ENCODE measurements around the gene PET100.
A peak's percentile ranks its signal among the peaks of the same experiment; 100 is the strongest.

The PET100 gene

DNA sequence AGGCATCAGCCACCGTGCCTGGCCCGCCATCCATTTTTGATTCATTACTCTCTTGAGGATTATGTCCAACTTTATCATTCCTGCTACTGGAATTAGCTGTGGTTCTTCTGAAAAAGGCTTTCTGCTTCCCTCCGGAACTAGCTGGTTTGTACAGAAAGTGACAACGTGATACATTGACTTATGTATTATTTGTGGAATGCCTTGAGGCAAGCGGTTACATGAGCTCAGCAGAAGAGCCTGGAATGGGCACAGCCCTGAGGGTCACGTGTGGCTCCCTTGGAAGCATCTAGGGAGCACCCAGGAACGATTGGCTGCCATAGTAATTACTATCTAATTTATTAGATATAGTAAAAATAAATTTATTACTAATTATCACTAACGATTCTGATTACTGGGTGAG, 24.8 kb downstream of the PET100 start:
- DNase-seq, result no peak

DNA sequence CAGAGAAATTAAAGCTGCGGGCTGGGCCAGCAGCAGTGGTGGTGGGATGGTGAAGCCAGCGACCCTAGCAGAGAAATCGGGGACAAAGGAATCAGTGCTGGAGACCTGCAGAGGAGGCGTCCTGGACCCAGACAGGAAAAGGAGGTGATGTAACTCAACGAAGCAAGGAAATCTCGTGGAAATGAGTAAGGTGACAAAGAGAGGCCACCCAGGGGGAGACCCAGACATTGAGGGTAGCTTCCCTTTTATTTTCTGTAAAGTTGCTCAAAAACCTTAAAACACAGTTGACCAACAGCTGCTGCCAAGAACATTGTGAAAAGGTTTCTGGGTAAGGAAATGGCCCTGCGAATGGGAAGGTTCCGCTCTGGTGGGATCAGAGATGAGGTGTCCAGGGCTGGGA, 26.0 kb downstream of the PET100 start:
- peak; percentile 21 to 44 for DNase-seq

DNA sequence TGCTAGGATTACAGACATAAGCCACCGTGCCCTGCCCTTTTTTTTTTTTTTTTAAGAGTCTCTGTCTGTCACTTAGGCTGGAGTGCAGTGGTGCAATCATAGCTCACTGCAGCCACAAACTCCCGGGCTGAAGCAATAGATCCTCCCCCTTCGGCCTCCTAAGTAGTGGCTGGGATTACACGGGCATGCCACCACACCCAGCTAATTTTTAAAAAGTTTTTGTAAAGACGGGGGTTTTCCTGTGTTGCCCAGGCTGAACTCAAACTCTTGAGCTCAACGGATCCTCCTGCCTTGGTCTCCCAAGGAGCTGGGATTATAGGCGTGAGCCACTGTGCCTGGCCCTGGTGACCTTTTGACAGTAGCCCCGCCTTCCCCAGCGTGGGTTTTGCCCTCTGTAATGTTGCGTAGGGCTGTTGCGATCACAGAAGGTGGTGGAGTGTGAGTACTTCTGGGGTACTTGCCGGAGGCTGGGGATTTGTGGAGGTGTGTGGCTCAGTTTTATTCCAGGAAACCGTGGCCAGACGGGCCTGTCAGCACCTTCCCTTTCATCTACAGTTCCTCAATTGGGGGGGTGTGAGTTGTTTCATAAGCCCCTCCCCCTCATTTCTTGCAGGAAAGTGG, 27.6 kb downstream of the PET100 start:
- peak; percentile 68 to 75 for DNase-seq

DNA sequence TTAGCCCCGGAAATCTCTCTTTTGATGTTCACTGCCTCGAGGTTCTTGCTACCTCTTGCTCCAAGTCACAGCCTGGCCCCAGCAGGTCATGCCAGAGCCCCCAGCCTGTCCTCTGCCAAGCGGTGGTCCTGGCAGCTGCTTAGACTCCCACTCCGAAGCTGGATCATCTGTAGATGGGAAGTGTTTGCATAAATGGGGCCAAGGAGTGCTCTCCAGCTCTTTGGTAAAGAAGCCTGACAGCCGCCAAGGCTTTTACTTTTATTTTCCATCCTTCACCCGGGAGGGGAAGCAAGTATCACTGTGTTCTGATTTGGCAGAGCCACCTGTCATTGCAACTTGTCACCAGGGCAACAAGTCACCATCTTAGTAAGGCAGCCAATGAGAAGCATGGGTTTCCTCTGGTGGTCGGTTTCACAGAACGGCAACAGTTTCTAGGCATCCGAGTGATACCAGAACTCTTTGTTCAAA, 28.7 kb downstream of the PET100 start:
- no peak for DNase-seq

DNA sequence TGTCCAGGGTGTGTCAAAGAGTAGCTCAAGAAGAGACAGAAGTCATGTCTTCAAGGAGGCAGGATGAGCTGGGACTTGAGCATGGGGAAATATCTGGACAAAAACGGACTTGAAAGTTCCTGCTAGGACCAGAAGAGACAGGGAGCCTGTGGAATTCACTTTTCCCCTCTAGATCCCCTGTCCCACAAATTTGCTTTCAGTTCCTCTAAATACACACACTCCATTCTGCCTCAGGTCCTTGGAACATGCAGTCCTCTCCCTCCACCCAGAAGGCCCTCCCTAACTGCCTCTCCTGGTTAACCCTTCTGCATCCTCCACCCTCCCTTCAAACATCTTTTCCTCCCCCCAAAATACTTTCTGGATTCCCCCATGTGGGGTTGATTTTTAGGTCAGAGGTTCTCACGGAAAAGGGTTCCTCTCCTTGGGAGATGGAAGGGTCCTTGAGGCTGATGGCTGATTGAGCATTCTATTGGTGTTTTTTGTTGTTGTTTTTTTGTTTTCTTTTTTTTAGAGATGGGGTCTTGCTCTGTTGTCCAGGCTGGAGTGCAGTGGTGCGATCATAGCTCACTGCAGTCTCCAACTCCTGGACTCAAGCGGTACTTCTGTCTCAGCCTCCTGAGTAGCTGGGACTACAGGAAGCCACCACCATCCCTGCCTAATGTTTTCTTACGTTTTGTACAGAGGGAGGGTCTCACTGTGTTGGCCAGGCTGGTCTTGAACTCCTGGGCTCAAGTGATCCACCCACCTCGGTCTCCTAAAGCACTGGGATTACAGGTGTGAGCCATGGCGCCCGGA, 32.3 kb downstream of the PET100 start:
- no peak for DNase-seq

DNA sequence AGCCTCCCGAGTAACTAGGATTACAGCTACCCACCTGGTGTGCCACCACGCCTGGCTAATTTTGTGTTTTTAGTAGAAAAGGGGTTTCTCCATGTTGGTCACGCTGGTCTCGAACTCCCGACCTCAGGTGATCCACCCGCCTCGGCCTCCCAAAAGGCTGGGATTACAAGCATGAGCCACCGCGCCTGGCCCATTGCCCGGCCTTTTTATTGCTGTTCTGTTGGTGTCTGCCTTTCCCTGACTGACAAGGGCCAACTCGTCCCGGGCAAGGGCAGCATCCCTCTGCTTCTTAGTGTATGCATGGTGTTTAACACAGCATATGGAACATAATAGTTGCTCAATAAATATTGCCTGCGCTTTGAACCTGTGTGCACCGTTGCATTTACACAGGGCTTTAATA, 33.1 kb downstream of the PET100 start:
- no peak for DNase-seq

DNA sequence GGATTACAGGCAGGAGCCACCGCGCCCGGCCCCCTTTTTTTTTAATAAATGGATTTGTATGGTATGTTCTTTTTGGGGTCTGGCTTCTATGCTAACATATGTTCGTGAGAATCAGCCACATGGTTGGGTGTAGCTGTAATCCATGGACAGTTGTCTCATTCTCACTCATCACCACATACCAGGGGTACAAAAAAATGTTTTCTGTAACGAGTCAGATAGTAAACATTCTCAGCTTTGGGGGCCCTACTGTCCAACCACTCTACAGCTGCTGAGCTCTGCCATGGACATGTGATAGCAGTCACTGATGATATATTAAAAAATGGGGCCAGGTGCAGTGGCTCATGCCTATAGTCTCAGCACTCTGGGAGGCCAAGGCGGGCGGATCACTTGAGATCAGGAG, 34.1 kb downstream of the PET100 start:
- no peak for DNase-seq

DNA sequence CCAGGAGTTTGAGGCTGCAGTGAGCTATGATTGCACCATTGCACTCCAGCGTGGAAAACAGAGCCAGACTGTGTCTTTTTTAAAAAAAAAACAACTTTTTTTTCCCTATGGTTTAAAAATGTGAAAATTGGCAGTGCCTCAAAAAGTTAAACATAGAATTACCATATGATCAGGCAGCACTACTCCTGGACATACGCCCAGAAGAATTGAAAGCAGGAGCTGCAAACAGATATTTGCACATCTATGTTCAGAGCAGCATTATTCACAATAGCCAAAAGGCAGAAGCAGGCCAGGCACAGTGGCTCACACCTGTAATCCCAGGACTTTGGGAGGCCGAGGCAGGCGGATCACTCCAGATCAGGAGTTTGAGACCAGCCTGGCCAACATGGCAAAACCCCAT, 35.5 kb downstream of the PET100 start:
- DNase-seq, result no peak

DNA sequence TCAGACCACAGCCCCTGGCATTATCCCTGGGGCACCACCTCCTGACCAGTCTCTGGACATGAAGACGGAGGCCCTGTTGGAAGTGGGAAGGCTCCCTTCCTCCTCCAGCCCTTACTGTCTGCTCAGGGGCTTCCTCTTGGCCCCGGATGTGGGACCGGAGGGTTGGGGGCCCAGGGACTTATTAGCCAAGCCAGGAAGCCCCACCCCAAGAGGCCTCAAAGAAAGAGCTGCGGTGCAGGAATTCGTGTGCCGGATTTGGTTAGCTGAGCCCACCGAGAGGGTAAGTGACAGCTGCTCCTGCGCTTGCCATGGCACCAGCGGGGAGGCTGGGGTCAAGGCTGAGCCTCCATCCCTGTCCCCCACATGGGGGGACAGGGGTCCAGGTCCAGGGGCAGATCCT, 39.2 kb downstream of the PET100 start, which contains the start of gene RETN:
TSS of gene RETN (plus strand) at position 208 of the 400 bp plus-strand sequence. CDS start 278 bp downstream, outside the sequence.
- DNase-seq, result peak; percentile 48 to 70

DNA sequence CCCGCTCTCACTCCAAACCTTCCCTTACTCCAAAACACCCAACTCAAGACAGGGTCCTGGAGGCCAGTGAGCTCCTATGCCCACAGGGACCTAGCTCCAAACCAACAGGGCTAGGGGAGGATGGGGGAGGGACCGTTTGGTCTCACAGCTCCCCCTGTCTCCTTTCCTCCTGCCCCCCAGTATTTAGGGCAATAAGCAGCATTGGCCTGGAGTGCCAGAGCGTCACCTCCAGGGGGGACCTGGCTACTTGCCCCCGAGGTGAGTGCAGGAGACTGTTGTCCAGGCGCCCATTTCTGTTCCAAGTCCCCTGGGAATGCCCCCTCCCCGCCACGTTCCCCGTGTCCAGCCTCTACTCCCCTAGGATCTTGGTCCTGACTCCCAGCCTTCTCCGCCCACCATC, 40.0 kb downstream of the PET100 start:
- no peak for DNase-seq

DNA sequence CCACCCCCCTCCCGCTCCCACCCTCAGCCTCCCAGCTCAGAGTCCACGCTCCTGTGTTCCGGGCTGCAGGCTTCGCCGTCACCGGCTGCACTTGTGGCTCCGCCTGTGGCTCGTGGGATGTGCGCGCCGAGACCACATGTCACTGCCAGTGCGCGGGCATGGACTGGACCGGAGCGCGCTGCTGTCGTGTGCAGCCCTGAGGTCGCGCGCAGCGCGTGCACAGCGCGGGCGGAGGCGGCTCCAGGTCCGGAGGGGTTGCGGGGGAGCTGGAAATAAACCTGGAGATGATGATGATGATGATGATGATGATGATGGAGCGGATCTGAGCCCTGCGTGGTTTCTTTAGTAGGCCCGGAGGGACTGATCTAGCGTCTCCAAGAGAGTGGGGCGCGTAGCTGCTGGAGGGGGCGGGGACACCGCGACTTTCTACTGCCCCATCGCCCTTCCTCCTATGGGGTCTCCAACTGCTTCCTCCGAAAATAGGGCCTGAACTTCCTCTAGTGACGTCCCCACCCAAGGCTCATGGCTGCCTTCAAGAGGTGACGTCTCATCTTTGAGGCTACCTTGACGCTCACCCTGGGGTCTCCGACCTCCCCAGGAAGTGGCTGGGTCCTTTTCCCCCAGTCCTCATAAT, 40.7 kb downstream of the PET100 start:
- no peak for DNase-seq

DNA sequence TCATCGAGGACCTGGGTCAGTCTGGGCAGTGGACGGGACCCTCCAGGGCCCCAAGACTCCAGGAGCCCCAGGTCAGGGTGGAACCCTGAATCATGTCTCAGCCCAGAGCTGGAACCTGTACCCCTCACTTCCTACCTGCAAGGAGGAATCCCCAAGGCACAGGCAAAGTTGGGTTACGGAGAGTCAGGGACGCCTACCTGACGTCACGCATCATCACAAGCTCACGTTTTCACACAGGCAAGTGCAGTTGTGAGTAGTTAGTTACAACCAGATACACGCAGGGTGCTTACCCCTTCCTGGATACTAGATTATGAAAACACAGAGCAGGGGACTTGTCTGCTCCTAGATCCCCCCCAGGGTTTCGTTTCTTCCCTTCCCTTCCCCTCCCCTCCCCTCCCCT, 41.2 kb downstream of the PET100 start:
- DNase-seq, result no peak

DNA sequence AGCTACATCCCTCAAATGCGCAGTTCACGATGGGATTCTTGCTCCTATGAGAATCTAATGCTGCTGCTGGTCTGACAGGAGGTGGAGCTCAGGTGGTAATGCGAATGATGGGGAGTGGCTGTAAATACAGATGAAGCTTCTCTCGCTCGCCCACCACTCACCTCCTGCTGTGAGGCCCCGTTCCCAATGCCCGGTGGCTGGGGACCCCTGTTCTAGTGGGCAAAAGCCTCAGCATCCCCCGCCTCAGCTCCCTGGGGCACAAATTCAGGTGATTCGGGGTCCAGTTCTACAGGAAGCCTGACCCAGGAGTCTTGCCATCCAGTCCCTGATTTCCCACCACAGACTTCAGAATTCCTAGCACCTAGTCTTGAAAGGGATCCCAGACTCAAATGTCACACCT, 42.9 kb downstream of the PET100 start:
- DNase-seq, result no peak

DNA sequence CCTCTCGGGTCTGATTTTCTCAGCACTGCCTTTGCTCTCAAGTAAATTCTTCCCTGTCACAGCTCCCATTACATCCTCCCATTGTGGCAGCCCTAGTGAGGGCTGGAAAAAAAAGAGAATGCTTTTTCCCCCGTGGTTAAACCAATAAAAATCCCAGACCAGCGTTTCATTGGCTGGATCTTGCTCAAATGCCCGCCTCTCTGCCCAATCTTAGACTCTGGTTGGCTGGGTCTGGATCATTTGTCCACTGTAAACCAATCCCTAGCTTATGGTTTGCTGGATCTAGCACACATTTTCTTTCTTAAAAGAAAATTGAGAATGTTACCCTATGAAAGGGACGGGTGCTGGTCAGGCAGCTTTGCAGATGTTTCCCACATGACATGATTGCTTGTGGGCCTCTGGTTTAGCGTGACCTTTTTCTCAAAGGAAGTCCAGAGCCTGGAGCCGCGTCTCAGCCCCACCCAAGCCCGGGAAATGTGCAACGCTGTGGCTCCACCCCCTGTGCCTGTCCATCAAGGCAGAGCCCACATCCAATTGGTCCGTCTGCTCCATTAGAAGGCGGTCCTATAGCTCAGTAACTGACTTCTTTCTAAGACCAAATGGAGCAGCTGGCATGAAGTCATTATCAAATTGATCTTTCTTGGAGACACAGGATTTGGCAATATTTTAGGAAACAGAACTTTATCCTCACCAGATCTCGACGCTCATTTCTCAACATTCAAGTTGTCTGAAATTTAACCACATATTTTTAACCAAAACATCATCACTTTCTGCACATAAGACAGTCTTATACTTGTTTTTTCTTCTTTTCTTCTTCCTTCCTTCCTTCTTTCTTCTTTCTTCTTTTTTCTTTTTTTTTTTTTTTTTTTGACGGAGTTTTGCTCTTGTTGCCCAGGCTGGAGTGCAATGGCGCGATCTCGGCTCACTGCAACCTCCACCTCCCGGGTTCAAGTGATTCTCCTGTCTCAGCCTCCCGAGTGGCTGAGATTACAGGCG, 44.7 kb downstream of the PET100 start:
- peak; percentile 47 to 51 for DNase-seq

DNA sequence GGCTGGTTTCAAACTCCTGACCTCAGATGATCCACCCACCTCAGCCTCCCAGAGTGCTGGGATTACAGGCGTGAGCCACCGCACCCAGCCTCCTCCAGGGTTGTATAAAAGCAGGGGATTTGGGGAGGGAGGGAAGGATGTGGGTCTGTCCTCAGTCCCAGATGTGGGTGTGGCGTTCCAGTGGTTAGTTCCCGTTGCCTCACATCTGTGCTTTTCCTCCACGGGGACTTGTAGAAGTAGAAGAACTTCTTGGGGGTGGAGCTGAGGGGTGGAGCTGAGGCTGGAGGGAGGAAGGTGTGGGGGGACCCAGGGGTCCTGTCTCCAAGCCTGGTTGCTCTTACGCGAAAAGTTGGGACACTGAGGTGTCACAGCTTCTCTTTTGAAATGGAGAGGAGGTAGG, 46.8 kb downstream of the PET100 start:
- DNase-seq, result peak; percentile 72 to 76

DNA sequence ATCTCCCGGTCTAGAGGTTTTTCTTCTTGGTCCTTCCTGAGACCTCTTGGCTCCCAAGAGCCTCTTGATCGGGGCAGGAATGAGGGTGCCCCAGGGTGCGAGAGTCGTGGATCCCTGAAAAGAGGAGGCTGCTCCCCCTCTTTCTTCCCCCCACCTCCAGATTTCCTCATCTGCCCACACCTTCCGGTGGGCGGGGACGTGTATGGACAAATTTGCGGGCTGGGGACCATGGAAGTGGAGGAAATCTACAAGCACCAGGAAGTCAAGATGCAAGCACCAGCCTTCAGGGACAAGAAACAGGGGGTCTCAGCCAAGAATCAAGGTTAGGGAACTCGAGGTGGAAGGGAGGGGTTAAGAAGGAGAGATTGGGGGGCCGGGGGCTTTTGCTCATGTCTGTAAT, 47.3 kb downstream of the PET100 start, which contains the start of gene MCEMP1:
TSS of gene MCEMP1 (plus strand) at position 237 of the 400 bp plus-strand sequence. CDS start at position 268, 31 bp downstream.
- peak in 1 of 2 experiments; percentile 51 for DNase-seq

DNA sequence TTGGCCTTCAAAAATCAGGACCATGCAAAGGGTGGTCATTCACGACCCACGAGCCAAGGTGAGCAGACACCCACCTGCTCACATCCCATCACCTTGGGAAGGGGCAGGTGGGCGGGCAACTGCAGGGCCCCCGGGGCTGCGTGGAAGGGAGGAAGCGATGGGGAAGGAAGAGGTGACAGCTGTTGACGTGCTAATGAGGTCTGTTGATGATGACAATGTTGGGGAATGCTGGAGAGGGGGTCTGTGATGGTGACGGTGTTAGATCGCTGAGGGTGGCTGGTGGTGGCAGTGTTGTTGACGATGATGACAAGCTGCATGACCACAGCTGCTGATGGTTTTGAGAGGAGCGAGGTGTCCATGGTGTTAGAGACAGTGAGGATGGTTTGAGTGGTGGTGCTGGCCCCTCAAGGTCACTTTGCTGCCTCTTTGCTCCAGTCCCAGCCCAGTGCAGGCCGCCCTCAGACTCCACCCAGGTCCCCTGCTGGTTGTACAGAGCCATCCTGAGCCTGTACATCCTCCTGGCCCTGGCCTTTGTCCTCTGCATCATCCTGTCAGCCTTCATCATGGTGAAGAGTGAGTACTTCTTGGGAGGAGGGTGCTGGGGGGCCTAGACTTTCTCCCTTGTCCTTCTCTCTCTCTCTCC, 48.2 kb downstream of the PET100 start:
- DNase-seq, result no peak

DNA sequence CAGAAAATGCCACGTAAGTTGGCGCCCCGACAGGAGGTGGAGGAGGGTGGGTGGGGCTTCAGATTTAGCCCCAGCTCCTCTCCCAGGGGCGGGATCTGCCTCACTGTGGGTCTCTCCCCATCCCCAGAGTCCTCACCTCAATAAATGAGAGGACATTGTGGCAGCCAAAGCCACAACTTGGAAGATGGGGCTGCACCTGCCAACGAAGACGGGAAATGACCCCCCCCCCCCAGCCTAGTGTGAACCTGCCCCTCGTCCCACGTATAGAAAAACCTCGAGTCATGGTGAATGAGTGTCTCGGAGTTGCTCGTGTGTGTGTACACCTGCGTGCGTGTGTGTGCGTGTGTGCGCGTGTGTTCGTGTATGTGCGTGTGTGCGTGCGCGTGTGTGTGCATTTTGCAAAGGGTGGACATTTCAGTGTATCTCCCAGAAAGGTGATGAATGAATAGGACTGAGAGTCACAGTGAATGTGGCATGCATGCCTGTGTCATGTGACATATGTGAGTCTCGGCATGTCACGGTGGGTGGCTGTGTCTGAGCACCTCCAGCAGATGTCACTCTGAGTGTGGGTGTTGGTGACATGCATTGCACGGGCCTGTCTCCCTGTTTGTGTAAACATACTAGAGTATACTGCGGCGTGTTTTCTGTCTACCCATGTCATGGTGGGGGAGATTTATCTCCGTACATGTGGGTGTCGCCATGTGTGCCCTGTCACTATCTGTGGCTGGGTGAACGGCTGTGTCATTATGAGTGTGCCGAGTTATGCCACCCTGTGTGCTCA, 49.6 kb downstream of the PET100 start:
- DNase-seq, result peak; percentile 29 to 30

DNA sequence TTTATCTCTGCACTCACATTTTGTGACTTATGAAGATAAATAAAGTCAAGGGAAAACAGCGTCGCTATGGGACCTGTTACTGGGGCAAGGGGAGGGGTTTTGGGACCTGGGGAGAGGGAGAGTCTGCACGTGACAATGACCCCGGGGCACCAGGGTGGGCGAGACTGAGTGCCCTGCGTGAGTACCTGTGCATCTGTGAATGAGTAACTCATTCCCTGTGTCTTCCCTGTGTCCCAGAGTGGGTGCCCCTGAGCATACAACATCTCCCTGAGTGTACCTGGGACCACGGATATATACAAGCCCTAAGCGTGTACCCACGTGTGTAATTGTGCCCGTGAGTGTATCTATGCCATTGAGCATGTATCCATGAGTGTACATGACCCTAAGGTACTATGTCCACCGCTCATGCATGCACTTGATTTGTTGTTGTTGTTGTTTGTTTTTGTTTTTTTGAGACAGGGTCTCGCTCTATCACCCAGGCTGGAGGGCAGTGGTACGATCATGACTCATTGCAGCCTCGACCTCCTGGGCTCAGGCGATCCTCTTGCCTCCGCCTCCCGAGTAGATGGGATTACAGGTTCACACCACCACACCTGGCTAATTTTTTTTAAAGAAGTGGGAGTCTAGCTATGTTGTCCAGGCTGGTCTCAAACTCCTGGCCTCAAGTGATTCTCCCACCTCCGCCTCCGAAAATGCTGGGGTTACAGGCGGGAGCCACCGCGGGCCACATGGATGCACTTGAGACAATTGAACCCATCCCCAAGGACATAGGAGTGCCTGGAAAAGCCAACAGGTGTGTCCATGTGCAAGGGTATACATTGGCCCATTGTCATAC, 50.4 kb downstream of the PET100 start:
- DNase-seq, result no peak
